ENCODE results near the gene GBGT1. TPM values are rescaled to one million over a fixed set of nuclear protein-coding genes. Genes with fewer than 3 reads are reported as not detected.

The GBGT1 gene
- total RNA-seq, 1 experiment from 2014 or later, result 1.8 TPM

GRCh38 chr9:133148199-133149129, 15.2 kb downstream of the GBGT1 start:
- ATAC-seq (peak; percentile 33), DNase-seq (ENCODE audit: low read depth, low spot score) (no peak)
- ChIA-PET POLR2A (no interaction called here), CTCF (interaction anchor here (0.6 to 0.7 kb wide), 2 partner anchors 115 to 311 kb away, joined by 3 to 7 read pairs; partner anchors contain the start of gene CACFD1)
- H3K9me3 ChIP-seq (ENCODE audit: control insufficient read depth, insufficient read depth, low read depth, low read length), result no peaks in the 10 kb centered on the region
- no peaks in the 10 kb centered on the region; the same call in 1 of the 2 replicates for H3K36me3 ChIP-seq (ENCODE audit: control insufficient read depth, insufficient read depth, low read length)
- intact Hi-C loops (cut with micrococcal nuclease; ENCODE audit: unreplicated experiment) (loop anchor here (10.0 kb wide), 1 partner anchor 104 kb away; no protein-coding TSS in a partner anchor), in situ Hi-C loops (cut with HindIII; ENCODE audit: low pct_unique_long_range_greater_than_20kb, low sequenced_read_pairs) (no loop called here)
- BruUV-seq (replicated peaks), result no TSS peak
- H3K4me1 ChIP-seq (ENCODE audit: control insufficient read depth, insufficient read depth, low read length), result peaks cover 10% of the 10 kb centered on the region
- peak overlapping the region; percentile 79 for H3K27ac ChIP-seq (ENCODE audit: low read length)
- no peaks in the 10 kb centered on the region for H3K27me3 ChIP-seq (ENCODE audit: control insufficient read depth, insufficient read depth, low read length)
- peak overlapping the region; percentile 66 to 78 for H3K4me3 ChIP-seq (ENCODE audit: low read depth in 2 of 2, low read length in 2 of 2)
- TF ChIP-seq SIN3A (IDR thresholded peaks at IDR 0.05; ENCODE audit: borderline replicate concordance, insufficient read depth, low read depth, low read length) (no peak), TCF7L2 (IDR thresholded peaks at IDR 0.05; ENCODE audit: low read depth, low read length) (no peak), CTCF (IDR thresholded peaks at IDR 0.05) (no peak), REST (IDR thresholded peaks at IDR 0.05; ENCODE audit: insufficient read depth in 1 of 2, low read depth in 2 of 2, low read length in 1 of 2) (no peak), POLR2AphosphoS5 (IDR thresholded peaks at IDR 0.05; ENCODE audit: low read depth, low read length) (no peak)

- CTCF ChIA-PET, result interaction anchor here (0.6 to 0.7 kb wide), 4 partner anchors 107 to 312 kb away, joined by 3 to 7 read pairs (median 3); partner anchors contain the start of gene CACFD1
- ATAC-seq (peak; percentile 23; the same call in 1 of the 2 replicates), DNase-seq (ENCODE audit: low read depth, low spot score) (peak; percentile 52)
- intact Hi-C loops (cut with micrococcal nuclease; ENCODE audit: unreplicated experiment), result loop anchor here (2.0 to 10.0 kb wide), 2 partner anchors 45 to 103 kb away; no protein-coding TSS in a partner anchor
- H3K36me3 ChIP-seq (ENCODE audit: control insufficient read depth, insufficient read depth, low read length), result no peaks in the 10 kb centered on the region; the same call in 1 of the 2 replicates
- TSS peak; percentile 41 for BruUV-seq (replicated peaks)
- H3K27me3 ChIP-seq (ENCODE audit: control insufficient read depth, insufficient read depth, low read length), result no peaks in the 10 kb centered on the region
- peak overlapping the region; percentile 51; the same call in 1 of the 2 replicates for H3K27ac ChIP-seq (ENCODE audit: low read length)
- POLR2A ChIA-PET, result interaction anchor here (0.9 kb wide), 1 partner anchor 29 kb away, joined by 3 read pairs; no protein-coding TSS in a partner anchor
- in situ Hi-C loops (cut with HindIII; ENCODE audit: low pct_unique_long_range_greater_than_20kb, low sequenced_read_pairs), result no loop called here
- no peaks in the 10 kb centered on the region for H3K9me3 ChIP-seq (ENCODE audit: control insufficient read depth, insufficient read depth, low read depth, low read length)
- H3K4me3 ChIP-seq (ENCODE audit: low read depth in 2 of 2, low read length in 2 of 2), result peak overlapping the region; percentile 66 to 78
- H3K4me1 ChIP-seq (ENCODE audit: control insufficient read depth, insufficient read depth, low read length), result peaks cover 18% of the 10 kb centered on the region
- TF ChIP-seq SIN3A (IDR thresholded peaks at IDR 0.05; ENCODE audit: borderline replicate concordance, insufficient read depth, low read depth, low read length) (no peak), CTCF (IDR thresholded peaks at IDR 0.05) (peak; percentile 94)
Observed at GRCh38 chr9:133147412-133148198, 16.1 kb downstream of the GBGT1 start.

All from Panc1 (cell line).